ENCODE measurements around the gene PSMA4.
A peak's percentile ranks its signal among the peaks of the same experiment; 100 is the strongest.
"Not testable (repeated sequence)": the region's sequence is repeated elsewhere in the genome, so short reads cannot be mapped to it uniquely, and the experiment has no call there.

The PSMA4 gene

DNA sequence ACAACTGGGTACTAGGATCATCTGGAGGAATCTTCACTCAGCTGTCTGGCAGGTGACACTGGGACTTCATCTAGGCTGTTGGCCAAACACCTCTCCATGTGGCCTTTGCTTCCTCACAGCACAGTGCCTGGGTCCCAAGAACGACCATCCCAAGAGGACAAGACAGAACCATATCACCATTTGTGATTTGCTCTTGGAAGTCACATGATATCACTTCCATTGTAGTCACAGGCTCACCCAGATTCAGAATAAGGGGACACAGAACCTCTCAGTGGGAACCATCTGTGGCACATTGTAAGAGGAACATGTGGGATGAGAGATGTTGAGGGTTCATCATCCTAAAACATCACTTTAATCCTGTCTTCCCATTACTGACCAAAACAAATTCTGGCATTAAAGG is 1.9 kb upstream of the PSMA4 start:
- no peak for TF ChIP-seq ZNF274 (IDR thresholded peaks at IDR 0.05; ENCODE audit: low read depth, low read length)
- H3K4me3 ChIP-seq (ENCODE audit: low read length): no peak overlapping the region

DNA sequence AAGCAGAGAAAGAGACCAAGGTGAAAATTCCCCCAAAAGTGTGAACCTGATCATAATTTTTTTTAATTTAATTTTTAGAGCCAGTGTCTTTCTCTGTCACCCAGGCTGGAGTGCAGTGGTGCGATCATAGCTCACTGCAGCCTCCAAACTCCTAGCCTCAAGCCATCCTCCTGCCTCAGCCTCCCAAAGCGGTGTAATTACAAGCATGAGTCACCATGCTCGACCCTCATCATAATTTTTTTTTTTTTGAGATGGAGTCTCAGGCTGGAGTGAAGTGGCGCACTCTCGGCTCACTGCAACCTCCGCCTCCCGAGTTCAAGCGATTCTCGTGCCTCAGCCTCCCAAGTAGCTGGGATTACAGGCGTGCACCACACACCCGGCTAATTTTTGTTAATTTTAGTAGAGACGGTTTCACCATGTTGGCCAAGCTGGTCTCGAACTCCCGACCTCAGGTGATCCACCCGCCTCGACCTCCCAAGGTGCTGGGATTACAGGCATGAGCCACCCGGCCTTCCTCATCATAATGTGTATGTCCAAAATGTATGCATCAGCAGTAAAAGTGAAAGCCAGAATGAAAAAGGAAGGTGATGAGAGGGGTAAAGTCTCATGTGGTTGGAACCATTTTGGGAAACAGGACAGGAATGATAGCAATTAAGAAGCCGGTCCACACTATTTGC is 642 bp upstream of the PSMA4 start:
- H3K4me3 ChIP-seq (ENCODE audit: low read length): peak overlapping the region; percentile 92

DNA sequence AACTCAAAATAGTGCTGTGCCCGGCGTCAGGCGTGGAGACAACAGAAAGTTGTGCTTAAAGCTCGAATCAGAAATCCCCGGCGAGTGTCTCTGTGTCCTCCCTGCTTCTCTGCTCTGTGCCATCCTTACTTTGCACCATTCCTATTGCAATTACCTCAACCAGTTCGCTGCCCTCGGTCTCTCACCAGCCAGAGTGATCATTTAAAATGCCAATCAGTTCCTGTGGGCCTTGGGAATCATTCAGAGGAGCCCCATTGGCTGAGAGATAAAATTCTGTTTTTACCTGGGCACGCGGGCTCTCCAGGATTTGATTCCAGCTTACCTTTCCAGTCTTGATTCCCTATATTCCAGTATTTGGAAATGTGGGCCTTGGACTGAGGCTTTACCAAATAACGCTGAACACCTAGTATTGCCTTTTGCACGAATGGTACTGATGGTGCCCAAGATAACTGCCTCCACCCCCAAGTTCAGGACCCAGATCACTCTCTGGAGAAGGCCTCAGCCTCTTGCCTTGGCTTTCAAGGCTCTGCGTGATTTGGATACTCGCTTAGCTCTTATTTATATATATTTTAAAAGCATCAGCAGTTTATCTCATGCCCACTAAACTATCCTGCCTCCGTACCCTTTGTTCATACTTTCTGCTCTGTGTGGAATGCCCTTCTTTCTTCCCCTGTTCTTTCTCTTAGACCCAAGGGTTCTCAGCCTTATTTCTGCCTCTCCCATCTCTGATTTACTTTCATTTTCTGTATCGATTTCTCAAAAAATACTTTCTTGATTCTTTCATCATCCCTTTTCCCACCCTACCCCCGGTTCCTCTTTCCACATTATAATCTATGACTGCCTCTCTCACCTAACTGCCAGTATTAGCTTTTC is 863 bp downstream of the PSMA4 start:
- H3K4me3 ChIP-seq (ENCODE audit: low read length): peak overlapping the region; percentile 92

DNA sequence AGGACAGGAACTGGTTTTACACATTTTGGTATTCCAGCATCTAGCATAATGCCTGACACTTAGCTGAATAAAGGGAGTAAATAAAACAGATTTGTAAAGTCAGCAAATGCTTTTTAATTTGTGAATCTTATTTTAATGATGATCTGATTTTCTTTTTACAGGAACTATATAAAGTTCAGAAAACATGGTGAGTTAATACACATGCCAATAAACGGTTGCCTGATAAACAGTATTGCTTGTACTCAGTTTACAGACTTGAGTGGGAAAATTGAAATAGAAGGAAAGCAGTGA is 1.4 kb downstream of the PSMA4 start:
- H3K4me3 ChIP-seq (ENCODE audit: low read length): peak overlapping the region; percentile 92
- no peak for TF ChIP-seq ZNF274 (IDR thresholded peaks at IDR 0.05; ENCODE audit: low read depth, low read length)

More for the DNA sequence above, 863 bp downstream of the PSMA4 start:
- TF ChIP-seq ZNF274 (IDR thresholded peaks at IDR 0.05; ENCODE audit: low read depth, low read length): no peak

DNA sequence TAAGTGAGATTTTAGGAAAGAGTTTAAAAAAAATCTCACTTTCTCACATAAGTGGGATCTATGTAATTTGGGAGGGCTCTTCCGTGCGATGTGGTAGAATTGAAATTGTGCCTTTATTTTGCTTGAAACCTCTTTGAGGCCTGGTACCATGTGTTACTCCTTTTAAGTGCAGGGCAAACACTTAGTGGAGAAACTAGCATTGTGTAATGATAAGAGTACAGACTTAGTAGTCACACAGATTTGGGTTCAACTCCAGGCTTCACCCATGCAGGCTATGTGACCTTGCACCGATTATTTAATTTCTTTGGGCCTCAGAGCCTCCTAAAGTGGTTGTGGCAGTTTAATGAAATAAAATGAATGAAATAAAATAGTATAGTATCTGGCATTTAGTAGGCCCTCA is 2.4 kb downstream of the PSMA4 start:
- TF ChIP-seq ZNF274 (IDR thresholded peaks at IDR 0.05; ENCODE audit: low read depth, low read length): no peak
- H3K4me3 ChIP-seq (ENCODE audit: low read length): no peak overlapping the region

DNA sequence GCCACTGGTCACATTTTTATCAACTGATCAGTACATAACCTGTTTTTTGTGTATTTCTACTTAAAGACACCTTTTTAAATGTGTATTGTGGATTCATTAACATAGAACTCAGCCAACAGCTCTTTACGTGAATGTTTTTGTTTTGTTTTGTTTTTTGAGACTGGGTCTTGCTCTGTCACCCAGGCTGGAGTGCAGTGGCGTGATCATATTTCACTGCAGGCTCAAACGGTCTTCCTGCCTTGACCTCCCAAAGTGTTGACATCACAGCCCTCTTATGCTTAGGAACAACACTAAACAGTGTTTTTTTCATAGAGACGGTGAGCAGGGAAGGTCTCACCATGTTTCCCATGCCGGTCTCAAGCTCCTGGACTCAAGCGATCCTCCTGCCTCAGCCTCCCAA is 9.9 kb downstream of the PSMA4 start:
- no peak for TF ChIP-seq ZNF274 (IDR thresholded peaks at IDR 0.05; ENCODE audit: low read depth, low read length)
- H3K4me3 ChIP-seq (ENCODE audit: low read length): no peak overlapping the region

DNA sequence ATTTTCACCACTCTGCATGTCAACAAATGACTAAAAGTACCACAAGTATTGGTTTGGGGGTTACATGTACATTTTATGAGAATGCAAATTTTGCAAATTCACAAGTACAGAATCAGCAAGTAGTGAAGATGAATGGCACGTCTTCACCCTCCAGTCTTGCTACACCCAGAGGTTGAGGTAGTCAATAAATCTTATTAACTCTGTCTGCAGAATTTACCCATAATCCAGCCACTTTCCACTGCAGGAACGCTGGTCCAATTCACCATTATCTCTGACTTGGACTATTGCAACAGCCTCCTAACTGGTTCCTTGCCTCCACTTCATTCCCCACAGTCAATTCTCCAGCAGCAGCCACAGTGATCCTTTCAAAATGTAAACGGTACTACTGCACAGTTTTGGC is 10.6 kb downstream of the PSMA4 start:
- H3K4me3 ChIP-seq (ENCODE audit: low read length): no peak overlapping the region
- TF ChIP-seq ZNF274 (IDR thresholded peaks at IDR 0.05; ENCODE audit: low read depth, low read length): no peak

DNA sequence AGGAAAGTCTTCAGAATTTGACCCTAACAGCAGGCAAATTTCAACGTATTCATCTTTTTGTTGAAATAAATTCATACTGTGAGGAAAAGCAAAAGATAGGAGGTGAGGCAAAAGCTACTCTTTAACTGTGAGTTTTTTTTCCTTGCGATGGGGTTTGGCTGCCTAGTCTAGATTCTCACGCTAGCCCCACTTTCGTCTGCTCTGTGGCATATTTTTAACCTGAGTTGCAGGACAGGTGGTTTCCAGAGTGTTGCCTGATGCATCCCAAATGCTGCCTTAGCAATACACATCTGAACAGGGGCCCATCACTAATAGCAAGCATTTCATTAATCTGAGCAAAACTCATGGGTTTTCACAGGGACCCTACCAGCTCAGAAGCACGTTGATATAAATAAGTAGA is 11.7 kb downstream of the PSMA4 start:
- TF ChIP-seq ZNF274 (IDR thresholded peaks at IDR 0.05; ENCODE audit: low read depth, low read length): no peak

DNA sequence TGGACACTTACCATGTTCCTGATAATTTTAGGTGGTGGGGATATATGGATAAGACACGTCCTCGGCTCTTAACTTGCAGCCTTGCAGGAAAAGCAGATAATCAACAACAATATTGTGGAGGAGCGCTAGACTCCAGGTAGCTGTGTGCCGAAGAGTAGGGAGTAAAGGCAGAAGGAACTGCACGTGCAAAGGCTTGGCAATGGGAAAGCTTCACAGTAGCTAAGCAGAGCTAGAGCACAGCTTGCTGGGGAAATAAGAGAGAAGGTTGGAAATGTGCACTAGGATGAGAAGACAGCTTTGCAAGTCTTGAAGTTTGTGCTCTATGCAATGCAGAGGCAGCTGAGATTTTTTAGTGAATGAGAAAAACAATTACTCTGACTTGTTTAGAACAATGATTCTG is 12.4 kb downstream of the PSMA4 start:
- TF ChIP-seq ZNF274 (IDR thresholded peaks at IDR 0.05; ENCODE audit: low read depth, low read length): no peak

More for the DNA sequence above, 11.7 kb downstream of the PSMA4 start:
- H3K4me3 ChIP-seq (ENCODE audit: low read length): no peak overlapping the region

DNA sequence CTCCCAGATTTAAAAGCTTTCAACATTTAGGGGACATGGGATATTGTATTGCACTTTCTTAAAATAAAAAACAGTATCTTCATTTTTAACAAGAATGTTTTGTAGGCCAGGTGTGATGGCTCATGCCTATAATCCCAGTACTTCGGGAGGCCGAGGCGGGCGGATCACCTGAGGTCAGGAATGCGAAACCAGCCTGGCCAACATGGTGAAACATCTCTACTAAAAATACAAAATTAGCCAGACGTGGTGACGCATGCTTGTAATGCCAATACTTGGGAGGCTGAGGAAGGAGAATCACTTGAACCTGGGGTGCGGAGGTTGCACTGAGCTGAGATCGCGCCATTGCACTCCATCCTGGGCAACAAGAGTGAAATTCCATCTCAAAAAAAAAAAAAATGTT is 20.0 kb downstream of the PSMA4 start:
- H3K4me3 ChIP-seq (ENCODE audit: low read length): not testable (repeated sequence)

More for the DNA sequence above, 12.4 kb downstream of the PSMA4 start:
- H3K4me3 ChIP-seq (ENCODE audit: low read length): no peak overlapping the region

DNA sequence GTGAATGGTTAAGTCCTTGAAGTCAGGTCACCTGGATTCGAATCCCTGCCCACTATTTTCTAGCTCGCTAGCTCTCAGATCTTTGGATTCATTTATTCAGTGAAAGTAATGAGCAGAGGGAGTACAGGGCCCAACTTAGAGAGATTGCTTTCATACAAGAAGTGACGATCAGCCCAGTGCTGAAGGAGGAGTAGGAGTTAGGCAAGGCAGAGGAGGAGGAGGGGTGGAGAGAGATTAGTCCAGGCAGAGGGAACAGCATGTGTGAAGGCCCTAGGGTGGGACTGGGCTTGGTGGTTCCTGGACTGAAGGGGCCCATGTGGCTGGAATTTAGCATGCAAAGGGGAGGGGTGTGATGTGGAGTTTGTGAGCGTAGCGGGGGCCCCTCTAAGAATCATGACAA is 21.2 kb downstream of the PSMA4 start:
- TF ChIP-seq ZNF274 (IDR thresholded peaks at IDR 0.05; ENCODE audit: low read depth, low read length): no peak
- H3K4me3 ChIP-seq (ENCODE audit: low read length): no peak overlapping the region

DNA sequence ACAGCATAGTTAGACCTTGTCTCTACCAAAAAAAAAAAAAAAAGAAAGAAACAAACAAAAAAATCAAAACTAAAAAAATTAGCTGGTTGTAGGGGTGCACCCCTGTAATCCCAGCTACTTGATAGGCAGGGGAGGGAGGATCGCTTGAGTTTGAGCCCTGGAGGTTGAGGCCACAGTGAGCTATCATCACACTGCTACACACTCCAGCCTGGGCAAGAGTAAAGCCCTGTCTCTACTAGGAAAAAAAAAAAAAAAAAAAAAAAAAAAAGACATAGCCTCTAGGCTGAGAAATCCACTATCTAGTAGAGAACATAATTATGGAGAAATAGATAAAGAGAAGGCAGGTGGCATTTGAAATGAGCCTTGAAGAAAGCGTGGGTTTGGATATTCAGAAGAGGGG is 22.8 kb downstream of the PSMA4 start:
- TF ChIP-seq ZNF274 (IDR thresholded peaks at IDR 0.05; ENCODE audit: low read depth, low read length): no peak
- H3K4me3 ChIP-seq (ENCODE audit: low read length): no peak overlapping the region

DNA sequence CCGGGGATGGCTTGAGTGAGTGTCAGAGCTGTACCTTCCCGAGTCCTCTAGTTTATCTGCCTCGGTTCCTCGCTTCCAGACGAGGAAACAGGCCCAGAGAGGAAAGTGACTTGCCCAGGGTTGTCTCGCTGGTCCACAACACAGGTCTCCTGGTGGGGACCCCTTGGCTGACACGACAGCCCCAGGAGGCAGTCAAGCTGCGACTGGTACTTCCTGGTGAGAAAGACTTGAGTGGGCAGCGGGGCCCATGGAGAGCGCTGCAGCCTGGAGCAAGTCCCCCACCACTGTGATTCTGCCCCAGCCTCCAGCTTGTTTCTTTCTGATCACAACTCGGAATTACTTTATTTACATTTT is 24.5 kb downstream of the PSMA4 start:
- no peak for TF ChIP-seq ZNF274 (IDR thresholded peaks at IDR 0.05; ENCODE audit: low read depth, low read length)
- peak overlapping the region; percentile 24; the same call in 1 of the 2 replicates for H3K4me3 ChIP-seq (ENCODE audit: low read length)

DNA sequence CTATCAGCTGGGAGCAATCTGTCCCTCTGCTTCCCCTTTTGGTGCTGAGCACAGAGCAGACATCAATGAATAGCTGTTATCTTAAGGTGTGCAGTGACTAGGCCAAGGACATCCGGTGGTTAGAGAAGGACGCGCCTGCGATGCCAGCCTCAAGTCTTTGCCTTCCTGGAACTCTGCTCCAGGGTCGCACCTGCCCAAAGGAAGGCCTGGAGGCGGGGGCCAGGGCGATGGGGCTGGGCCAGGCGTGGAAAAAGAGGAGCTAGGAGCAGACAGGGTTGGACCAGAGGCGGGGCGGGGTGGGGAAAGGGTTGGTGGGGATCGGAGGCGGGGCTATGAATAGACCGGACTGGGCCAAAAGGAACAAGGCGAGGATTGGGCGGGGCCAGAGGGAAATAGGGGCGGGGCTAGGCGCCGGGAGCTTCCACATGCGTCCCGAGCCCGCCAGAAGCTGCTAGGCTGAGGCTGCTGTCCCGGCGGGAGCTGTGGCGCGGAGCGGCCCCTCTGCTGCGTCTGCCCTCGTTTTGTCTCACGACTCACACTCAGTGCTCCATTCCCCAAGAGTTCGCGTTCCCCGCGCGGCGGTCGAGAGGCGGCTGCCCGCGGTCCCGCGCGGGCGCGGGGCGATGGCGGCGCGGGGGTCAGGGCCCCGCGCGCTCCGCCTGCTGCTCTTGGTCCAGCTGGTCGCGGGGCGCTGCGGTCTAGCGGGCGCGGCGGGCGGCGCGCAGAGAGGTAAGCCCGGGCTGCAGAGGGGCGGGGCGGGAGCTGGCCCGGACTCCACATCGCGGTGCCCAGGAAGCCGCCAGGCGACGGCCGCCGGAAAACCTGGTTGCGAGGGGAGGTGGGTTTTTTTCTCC is 25.1 kb downstream of the PSMA4 start, which contains the start of gene CHRNA5:
TSS of gene CHRNA5 (plus strand) at position 424 of the 854 bp plus-strand sequence. CDS start at position 624, 200 bp downstream.
- peak within 1 kb of the TSS; percentile 94 for H3K4me3 ChIP-seq (ENCODE audit: low read length)
- no peak for TF ChIP-seq ZNF274 (IDR thresholded peaks at IDR 0.05; ENCODE audit: low read depth, low read length)
